HG03558 (cell line): ENCODE results near the gene KIFBP.

ENCODE experiments used
- ATAC-seq: cut with Tn5 transposase; IDR thresholded peaks from one replicate; pipeline ENCODE4 v1.9.1; 2021; ENCODE audit warnings: moderate number of reproducible peaks; ENCODE audit not compliant: unreplicated experiment; ENCODE audit errors: extremely low read depth

The KIFBP gene

DNA sequence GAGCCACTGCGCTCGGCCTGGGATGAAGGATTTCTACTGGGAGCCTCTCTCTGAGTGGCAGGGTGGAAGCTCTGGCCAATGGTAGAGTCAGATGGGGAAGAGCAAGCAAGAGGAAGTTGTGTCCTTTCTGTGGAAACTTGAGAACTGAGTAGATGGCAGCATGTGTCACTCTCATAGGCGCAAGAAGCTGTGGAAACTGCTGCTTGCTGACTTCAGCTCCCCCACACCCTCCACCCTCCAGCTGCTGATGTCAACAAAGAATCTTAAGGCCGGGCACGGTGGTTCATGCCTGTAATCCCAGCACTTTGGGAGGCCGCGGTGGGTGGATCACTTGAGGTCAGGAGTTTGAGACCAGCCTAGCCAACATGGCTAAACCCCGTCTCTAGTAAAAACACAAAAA lies 59.5 kb downstream of the KIFBP start:
- no peak for ATAC-seq

GRCh38 chr10:69049566-69049961 lies 61.0 kb downstream of the KIFBP start:
- ATAC-seq = no peak

GRCh38 chr10:69051303-69051702 lies 62.7 kb downstream of the KIFBP start:
- ATAC-seq = no peak

DNA sequence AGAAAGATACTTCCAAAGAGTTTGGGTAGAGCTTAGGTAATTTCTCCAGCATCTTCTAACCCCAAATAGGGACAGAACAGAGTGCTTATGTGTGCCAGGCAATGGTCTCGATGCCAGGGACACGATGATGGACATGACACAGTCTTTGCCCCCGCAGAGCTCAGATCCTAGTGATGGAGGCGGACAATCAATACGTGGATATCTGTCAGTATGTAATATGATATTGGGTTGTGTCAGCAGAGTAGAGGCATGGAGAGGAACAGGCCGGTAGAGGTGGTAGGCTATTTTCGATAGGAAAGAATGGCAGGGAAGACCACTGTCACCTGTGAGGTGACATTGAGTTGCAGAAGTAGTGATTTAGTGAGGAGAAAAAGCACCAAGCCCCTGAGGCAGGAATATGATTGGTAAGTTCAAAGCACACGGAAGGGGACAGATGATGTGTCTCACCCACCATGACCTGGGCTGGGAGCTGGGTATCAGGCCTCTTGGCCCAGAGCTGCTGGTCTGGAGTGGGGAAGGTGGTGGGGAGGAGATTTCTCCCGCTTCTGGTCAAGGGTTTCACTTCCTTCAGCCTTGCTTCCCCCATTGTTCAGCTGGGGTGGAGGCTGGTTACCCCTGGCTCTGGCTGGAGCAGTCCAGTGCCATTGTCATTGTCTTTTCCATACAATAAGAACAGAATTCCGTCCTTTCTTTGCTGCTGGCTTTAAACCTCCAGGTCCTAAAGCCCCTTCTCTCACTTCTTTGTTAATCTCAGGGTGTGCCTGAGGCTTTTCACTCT lies 63.3 kb downstream of the KIFBP start:
- ATAC-seq = no peak

GRCh38 chr10:69052736-69053135 lies 64.1 kb downstream of the KIFBP start:
- no peak for ATAC-seq

DNA sequence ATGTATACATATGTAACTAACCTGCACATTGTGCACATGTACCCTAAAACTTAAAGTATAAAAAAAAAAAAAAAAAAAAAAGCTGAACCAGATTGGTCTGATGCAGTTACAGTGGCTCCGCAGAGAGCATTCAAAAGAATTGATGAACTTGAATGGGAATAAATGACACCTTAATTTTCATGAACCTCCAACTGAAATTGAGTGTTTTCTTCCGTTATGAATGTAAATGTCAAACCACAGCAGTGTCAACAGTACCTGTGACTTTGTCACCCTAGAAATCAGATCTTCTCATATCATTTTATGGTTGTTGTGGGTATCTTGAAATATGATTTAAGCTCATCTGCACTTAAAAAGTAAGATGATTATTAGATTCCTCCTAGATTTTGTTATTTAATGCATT lies 66.6 kb downstream of the KIFBP start:
- ATAC-seq = no peak

DNA sequence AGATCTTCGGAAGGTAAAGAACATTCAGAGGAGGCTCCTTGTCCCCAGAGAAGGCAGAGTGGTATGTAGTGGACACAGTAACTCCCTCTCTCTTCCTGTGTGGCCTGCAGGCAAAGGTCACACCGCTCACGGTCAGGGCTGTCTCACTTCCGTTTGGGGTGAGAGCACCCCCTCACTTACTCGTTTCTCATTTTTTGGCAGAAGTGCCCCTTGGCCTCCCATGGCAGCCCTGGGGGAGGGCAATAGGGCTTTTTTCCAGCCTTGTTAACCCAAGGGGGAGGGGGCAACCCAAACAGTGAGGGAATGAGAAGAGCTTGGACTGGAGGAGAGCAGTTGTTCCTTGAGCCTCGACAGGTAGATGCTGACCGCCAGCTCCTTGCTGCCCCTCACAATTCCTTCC lies 67.5 kb downstream of the KIFBP start:
- no peak for ATAC-seq

DNA sequence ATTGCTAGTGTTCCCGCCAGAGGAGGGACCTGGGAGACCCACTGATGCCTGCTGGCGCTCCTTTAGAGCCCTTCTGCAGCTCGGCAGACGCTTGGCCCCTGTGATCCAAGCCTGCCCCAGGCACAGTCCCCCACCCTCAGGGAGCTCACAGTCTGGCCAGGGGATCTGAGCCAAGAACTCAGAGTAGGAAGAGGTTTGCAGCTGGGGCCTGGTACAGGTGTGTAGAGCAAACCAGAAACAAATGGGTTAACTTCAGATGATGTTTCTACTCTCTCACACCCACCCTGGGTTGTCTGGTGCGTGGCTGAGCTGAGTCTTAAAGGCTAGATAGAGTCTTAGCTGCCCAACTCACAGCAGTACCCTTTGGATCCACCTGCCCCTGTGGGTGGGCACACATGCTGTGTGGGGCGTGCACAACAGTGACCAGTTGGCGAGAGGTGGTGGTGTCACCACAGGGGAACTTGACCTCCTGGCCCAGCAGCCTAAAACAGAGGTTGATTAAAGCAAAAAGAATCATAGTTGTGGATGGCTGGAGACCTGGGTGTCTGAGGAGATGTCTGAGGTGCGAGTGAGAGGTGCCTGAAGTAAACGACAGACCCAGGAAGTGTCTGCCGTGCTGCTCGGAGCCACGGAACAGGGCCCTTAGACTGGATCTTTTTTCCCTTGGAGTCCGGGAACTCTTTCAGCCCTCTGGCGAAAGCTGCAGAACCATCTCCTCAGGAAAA lies 68.1 kb downstream of the KIFBP start:
- ATAC-seq = no peak

DNA sequence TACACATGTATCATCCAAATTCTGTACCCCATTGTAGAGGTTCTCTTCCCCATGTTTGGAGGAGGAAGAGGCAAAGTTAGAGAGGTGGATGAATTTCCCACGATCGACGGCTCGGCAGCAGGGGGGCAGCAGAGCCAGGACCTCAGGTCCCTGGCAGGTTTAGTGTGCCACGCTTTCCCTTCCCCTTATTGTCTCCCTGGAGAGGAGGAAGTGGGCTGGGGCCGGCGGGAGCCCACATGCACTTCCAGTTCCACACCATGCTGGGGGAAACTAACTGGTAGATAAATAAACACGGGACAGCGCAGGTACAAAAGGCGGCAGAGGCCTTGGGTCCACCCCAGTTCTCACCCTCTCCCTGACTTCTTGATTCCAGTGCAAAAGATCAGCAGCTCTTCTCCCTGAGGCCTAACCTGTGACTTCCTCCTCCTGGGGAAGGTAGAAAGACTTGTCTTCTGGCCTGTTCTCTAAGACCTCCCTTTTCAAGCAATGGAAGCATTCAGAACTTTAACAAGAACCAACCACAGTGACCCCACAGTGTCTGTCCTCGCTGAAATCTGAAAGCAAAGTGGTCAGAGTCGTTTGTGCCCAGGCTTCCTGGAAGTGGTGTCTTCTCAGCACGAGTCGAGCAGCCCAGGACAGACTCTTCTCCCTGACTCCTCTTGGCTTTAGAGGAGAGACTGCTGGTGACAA lies 68.8 kb downstream of the KIFBP start:
- ATAC-seq = no peak

DNA sequence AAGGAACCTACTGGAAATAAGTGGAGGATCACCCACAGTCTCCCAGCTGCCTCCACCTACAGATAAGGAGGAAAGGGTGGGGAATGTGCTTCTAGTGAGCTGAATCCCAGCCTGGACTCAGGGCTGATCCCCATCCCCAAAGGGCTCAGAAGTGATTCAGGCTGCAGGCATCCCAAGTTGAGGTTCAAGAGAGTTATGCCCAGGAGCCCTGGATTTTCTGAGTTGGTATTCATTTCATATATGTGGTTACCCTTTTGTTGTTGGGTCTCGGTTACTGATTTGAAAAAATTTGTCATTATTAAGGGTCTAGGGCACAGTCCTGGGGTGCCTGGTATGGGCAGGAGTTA lies 69.3 kb downstream of the KIFBP start:
- ATAC-seq = no peak

DNA sequence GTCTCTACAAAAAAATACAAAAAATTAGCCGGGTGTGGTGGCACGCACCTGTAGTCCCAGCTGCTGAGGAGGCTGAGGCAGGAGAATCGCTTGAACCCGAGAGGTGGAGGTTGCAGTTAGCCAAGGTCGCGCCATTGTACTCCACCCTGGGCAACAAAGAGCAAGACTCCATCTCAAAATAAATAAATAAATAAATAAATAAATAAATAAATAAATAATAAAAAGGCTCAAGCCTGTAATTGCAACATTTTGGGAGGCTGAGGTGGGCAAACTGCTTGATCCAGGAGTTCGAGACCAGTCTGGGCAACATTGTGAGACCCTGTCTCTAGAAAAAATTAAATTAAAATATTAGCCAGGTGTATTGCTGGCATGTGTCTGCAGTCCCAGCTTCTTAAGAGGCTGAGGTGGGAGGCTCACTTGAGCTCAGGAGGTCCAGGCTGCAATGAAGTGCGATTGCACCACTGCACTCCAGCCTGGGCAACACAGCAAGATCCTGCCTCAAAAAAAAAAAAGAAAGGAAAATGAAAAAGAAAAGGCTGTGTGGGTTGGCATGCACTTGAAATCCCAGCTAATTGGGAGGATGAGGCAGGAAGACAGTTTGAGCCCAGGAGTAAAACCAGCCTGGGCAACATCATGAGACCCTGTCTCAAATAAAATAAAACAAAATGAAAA lies 71.7 kb downstream of the KIFBP start:
- no peak for ATAC-seq

- no peak for ATAC-seq
Measured at GRCh38 chr10:69061305-69062161, 72.9 kb downstream of the KIFBP start.

- ATAC-seq = no peak
Measured at GRCh38 chr10:69062901-69063300, 74.3 kb downstream of the KIFBP start.

- ATAC-seq = no peak
Measured at GRCh38 chr10:69064762-69065328, 76.2 kb downstream of the KIFBP start.

DNA sequence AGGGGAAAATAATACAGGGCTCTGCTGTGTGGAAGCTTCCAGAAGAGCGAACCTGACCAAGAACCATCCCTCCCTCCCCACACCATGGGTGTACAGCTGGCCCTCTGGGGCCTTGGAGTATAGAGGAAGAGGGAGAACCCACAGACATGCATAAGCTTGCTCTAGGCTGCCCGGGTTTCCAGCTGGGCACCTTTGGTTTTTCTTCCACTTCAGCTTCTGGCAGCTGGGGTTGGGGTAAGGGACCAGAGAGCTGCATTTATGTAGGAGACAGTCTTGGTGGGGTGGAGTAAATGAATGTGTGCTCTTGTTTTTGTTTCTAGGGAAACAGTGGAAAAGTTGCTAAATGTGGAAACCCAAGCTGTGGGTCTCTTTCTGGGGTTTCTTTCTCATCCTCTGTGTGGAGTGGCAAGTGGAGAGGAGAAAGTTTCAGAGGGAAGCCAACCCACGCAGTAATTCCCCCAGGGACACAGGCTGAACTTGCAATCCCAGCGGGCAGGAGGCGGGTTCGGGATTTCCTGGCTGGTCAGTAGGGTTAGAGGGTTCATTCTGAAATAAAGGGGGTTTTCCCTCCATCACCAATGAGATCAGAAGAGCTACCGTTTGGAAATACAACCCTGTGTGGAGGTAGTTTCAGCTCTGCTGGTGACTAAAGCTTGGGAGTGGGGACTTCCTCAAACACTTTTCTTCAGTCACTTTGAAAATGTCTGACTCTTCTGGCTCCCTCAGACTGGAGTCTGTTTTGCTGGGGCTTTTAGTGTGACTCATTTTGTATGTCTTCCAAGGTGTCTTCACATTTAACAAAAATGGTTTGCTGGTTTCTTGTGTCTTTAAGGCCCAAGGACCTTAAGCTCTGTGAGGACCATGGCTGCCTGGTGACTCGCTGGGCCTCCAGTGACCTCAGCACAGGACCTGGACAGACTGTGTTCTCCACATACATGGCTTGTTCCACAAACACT lies 77.1 kb downstream of the KIFBP start:
- peak; percentile 30 for ATAC-seq
